Fibroblast of lung (primary cell): ENCODE measurements around the gene NRGN.

Source experiments
- CTCF ChIP-seq, 2 donors: IDR thresholded peaks in 1 of 2; conservative IDR thresholded peaks in 1 of 2; 1 replicate in 1 of 2; 2 replicates in 1 of 2; pipeline ENCODE4 v1.5.1; 2011 to 2012; ENCODE audit warnings: low read length in 2 of 2, control low read depth in 1 of 2, inconsistent platforms in 1 of 2, low read depth in 1 of 2, mild to moderate bottlenecking in 1 of 2
- EZH2 ChIP-seq: IDR thresholded peaks from 2 replicates; pipeline ENCODE4 v1.5.1; 2012; ENCODE audit warnings: low read length, control low read depth, mild to moderate bottlenecking; ENCODE audit errors: missing control alignments

- TF ChIP-seq CTCF (conservative IDR thresholded peaks at IDR 0.05 in 1 of 2, IDR thresholded peaks at IDR 0.05 in 1 of 2; ENCODE audit: low read depth in 1 of 2, low read length in 2 of 2) (no peak), EZH2 (no peak)
Measured at GRCh38 chr11:124796312-124796711, 56.6 kb downstream of the NRGN start.
